Hindlimb muscle (tissue), 1 donor: ENCODE results near the gene OR10K2. TPM values are rescaled to one million over a fixed set of nuclear protein-coding genes. Genes with fewer than 3 reads are reported as not detected.
"Not testable (repeated sequence)": the region's sequence is repeated elsewhere in the genome, so short reads cannot be mapped to it uniquely, and the experiment has no call there.

Experiments used
- DNase-seq: peaks from one replicate; pipeline ENCODE4 v3.0.0-alpha.2; 2013
- polyA plus RNA-seq: library from polyadenylated mRNA; unstranded; fragments of 120-200 nt; gene quantifications from one replicate; pipeline ENCODE4 v1.2.1, GENCODE V29; 2013; ENCODE audit not compliant: insufficient read length

The OR10K2 gene
- not detected for polyA plus RNA-seq

GRCh38 chr1:158426137-158426536, at the start of gene OR10K2:
OR10K2 (minus strand) TSS chr1:158426237; CDS start chr1:158420866, 5,371 bp downstream.
- DNase-seq, result no peak

GRCh38 chr1:158471920-158472319, 45.9 kb upstream of the OR10K2 start, which contains the start of gene OR10R2:
OR10R2 (plus strand) TSS chr1:158472220; CDS start chr1:158472326, 106 bp downstream.
- DNase-seq, result no peak

- no peak for DNase-seq
Measured at GRCh38 chr1:158461534-158461933, 35.5 kb upstream of the OR10K2 start, which contains the start of gene OR10K1. OR10K1 (plus strand) TSS chr1:158461834; CDS start chr1:158465562, 3,728 bp downstream.

- no peak for DNase-seq
Measured at GRCh38 chr1:158458263-158458662, 32.2 kb upstream of the OR10K2 start.

GRCh38 chr1:158457246-158457645, 31.2 kb upstream of the OR10K2 start:
- DNase-seq, result no peak

- DNase-seq, result no peak
Measured at GRCh38 chr1:158454537-158454936, 28.5 kb upstream of the OR10K2 start.

GRCh38 chr1:158445376-158445775, 19.3 kb upstream of the OR10K2 start:
- DNase-seq, result no peak

GRCh38 chr1:158434741-158435140, 8.7 kb upstream of the OR10K2 start:
- no peak for DNase-seq

GRCh38 chr1:158430163-158430562, 4.1 kb upstream of the OR10K2 start:
- not testable (repeated sequence) for DNase-seq

GRCh38 chr1:158425027-158425426, 1.0 kb downstream of the OR10K2 start:
- no peak for DNase-seq

GRCh38 chr1:158422212-158422611, 3.8 kb downstream of the OR10K2 start:
- no peak for DNase-seq

GRCh38 chr1:158417586-158417985, 8.5 kb downstream of the OR10K2 start:
- no peak for DNase-seq

GRCh38 chr1:158414651-158415345, 11.2 kb downstream of the OR10K2 start:
- no peak for DNase-seq

GRCh38 chr1:158407092-158407491, 18.9 kb downstream of the OR10K2 start:
- DNase-seq, result no peak

- no peak for DNase-seq
Measured at GRCh38 chr1:158400871-158401270, 25.2 kb downstream of the OR10K2 start.

GRCh38 chr1:158398818-158399514, 27.1 kb downstream of the OR10K2 start, which contains the start of gene OR10T2:
OR10T2 (minus strand) TSS chr1:158399466; CDS start chr1:158399466, 0 bp downstream.
- DNase-seq, result no peak

- no peak for DNase-seq
Measured at GRCh38 chr1:158396646-158397045, 29.4 kb downstream of the OR10K2 start.

GRCh38 chr1:158393476-158393875, 32.6 kb downstream of the OR10K2 start:
- no peak for DNase-seq

- no peak for DNase-seq
Measured at GRCh38 chr1:158391099-158391498, 34.9 kb downstream of the OR10K2 start.

GRCh38 chr1:158390331-158390730, 35.7 kb downstream of the OR10K2 start:
- no peak for DNase-seq

- DNase-seq, result no peak
Measured at GRCh38 chr1:158374860-158375259, 51.2 kb downstream of the OR10K2 start.

- not testable (repeated sequence) for DNase-seq
Measured at GRCh38 chr1:158374101-158374500, 51.9 kb downstream of the OR10K2 start.

GRCh38 chr1:158371188-158371953, 54.7 kb downstream of the OR10K2 start:
- DNase-seq, result no peak
